ENCODE results near the gene AKT3. TPM values are rescaled to one million over a fixed set of nuclear protein-coding genes. Genes with fewer than 3 reads are reported as not detected.
A peak's percentile ranks its signal among the peaks of the same experiment; 100 is the strongest.

Gene AKT3
- total and polyA plus RNA-seq, 2 experiments from 2014 or later: 4.5 to 18.5 TPM

GRCh38 chr1:243489158-243489527 lies 360.9 kb downstream of the AKT3 start (continued):
- no peak for TF ChIP-seq ZNF462 (CRISPR knock-in tag; IDR thresholded peaks at IDR 0.05)

- Histone ChIP-seq H3K36me3 (ENCODE audit: insufficient read depth) (no peaks in the 10 kb centered on the region), H3K27ac (ENCODE audit: low read depth) (peak overlapping the region; percentile 96), H3F3A (replicated peaks; ENCODE audit: low read depth) (peaks cover 43% of the 10 kb centered on the region), H3K79me2 (replicated peaks; ENCODE audit: insufficient read depth) (no peaks in the 10 kb centered on the region), H3K9me2 (ENCODE audit: insufficient read depth) (no peaks in the 10 kb centered on the region; the same call in 1 of the 2 replicates), H3K4me1 (ENCODE audit: insufficient read depth) (peaks cover 50% of the 10 kb centered on the region), H4K20me1 (replicated peaks; ENCODE audit: insufficient read depth) (no peaks in the 10 kb centered on the region), H2AFZ (no peak overlapping the region), H3K4me3 (no peak overlapping the region), H3K4me2 (peak overlapping the region; percentile 48; the same call in 1 of the 2 replicates), H3K27me3 (ENCODE audit: insufficient read depth) (no peaks in the 10 kb centered on the region)
- H3K9me3 Mint-ChIP-seq: peaks cover 3% of the 10 kb centered on the region
- peaks cover 9% of the 10 kb centered on the region; the same call in 2 of the 3 replicates for H3K36me3 Mint-ChIP-seq (ENCODE audit: low read depth)
- no peak for TF ChIP-seq ZNF462 (CRISPR knock-in tag; IDR thresholded peaks at IDR 0.05)
- 0 out of 2 replicates have a peak, but pooled peaks have one; percentile 21 for TF ChIP-seq POLR2AphosphoS5 (IDR thresholded peaks at IDR 0.05; ENCODE audit: low read depth)
- no peak for TF ChIP-seq ETS1 (IDR thresholded peaks at IDR 0.05)
- no peak overlapping the region; the same call in 2 of the 3 replicates for H3K4me3 Mint-ChIP-seq
- ATAC-seq (no peak), DNase-seq (ENCODE audit: low spot score) (no peak)
- H3K27ac Mint-ChIP-seq: peak overlapping the region; percentile 95
- peaks cover 10% of the 10 kb centered on the region for H3K27me3 Mint-ChIP-seq (ENCODE audit: insufficient read depth, low read depth, poor library complexity)
- H3K4me1 Mint-ChIP-seq: peaks cover 53% of the 10 kb centered on the region
Measured at GRCh38 chr1:243488459-243489157, 361.4 kb downstream of the AKT3 start.

Data from GM23338 (cell line).